Raji (cell line): ENCODE results near the gene MAN1A1.

Source experiments
- POLR2A ChIP-seq: IDR thresholded peaks from 2 replicates; pipeline ENCODE4 v1.6.1; 2011; ENCODE audit warnings: low read depth, low read length, control low read depth; ENCODE audit not compliant: insufficient read depth

The MAN1A1 gene

DNA sequence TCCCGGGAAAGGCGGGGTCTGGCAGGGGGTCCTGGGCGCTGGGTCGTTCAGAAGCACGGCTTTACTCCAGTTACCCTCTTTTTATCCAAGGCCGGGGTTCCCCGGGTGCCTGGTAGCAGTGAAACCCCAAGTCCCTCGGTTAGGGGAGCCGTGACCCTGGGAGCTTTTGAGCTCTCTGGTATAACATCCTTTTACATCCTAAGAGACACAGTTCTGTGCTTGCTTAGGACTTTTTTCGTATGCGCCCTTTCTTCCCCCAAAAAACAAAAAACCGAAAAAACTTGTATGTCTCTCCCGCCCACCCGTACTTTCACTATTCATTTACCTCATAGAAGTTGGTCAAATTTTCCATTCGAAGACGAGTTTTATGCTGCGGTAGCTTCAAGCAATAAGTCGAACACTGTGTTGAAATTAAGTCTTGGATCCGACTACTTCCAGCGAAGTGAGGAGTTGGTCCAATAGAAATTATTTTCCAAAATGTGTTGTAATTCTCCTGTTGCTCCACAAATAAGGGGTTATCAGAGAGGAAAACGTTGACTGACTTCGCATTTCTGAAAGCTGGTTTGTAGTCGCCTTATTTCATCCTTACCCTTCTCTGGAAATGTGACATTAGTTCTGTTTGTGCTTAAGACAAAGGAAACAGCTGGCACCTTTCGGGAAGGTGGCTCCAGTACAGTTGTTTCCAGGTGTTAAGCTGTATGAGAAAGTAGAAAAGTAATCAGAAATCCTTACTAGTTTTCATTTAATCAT, 816 bp upstream of the MAN1A1 start:
- TF ChIP-seq POLR2A: no peak

DNA sequence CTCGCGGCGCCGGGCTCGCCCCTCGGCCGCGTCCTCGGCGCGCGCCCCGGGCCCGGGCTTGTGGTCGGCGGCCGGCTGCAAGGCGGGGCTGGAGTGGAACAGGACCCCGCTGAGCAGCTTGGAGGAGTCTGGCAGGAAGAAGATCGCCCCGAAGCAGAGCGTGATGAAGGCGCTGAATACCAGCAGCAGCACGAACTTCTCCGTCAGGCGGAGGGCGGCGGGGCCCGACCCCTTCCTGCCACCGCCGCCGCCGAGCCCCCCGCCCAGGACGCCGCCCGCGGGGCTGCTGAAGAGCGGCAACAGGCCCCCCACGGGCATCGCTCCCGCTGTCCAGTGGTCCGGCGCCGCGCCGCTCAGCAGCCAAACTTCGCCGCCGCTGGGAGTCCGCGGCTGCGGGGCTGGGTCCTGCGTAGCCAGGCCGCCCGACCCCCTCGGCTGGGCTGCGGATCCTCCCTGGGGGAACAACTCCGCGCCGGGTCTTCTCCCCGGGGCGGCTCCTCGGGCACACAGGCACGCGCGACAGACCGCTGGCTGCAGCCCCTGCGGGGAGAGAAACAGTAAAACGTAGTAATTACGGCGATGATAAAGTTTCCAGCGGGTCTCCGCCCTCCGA, 707 bp downstream of the MAN1A1 start:
- TF ChIP-seq POLR2A: no peak

DNA sequence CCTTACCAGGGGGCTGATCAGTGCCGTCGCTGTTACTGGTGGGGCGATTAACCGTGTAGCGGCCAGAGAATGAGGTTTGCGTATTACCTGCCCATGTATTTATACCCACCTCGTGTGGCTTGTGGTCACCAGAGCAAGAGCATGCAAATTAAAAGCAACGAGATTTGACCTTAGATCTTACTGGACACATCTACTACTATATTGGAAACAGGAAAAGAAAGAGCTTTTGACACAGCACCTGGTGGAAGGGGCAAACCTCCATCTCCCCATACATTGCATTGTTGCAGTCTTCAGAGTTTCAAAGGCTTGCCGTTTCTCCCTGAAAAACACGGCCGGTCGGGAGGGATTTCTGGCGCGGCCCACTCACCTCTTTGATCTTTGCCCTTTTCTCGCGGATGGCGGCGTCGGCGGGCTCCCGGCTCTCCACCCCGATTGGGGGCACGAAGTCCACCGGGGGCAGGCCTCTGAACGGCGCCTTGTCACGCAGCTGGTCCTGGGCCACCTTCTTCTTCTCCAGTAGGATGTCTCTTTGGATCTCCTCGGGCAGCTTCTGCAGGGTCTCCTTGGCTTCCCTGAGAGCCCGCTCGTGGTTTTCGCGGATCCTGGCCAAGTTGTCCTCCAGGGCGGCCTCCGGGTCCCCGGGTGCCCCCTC, 1.3 kb downstream of the MAN1A1 start:
- TF ChIP-seq POLR2A: peak; percentile 38; the same call in 1 of the 2 replicates

DNA sequence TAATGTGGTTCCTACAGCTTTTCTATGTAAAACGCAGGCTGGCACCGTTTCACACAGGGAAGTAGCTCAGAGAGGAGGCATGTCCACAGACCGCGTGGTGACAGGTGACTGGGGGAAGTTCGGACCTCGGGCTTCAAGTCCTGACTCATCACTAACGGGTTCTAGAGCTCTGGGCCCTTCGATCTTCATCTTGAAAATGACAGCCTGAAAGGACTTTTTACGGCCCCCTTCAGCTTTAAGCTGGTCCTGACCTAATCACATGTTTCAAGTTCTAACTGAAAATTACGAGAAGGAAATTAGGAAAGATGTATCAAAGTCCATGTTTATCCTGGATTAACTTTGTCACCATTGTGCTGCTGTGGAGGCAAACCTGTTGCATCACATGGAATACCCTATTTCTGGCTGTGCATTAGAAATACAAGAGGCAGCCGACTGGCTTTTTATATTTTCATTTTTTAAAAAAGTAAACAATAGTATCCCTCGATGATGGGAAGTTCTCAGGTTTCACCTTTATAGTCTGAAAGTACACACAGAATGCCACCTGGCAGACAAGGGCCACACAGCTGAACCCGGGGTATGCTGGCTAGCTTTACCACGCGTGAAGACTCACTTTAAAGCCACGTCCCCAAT, 2.0 kb downstream of the MAN1A1 start:
- no peak for TF ChIP-seq POLR2A

DNA sequence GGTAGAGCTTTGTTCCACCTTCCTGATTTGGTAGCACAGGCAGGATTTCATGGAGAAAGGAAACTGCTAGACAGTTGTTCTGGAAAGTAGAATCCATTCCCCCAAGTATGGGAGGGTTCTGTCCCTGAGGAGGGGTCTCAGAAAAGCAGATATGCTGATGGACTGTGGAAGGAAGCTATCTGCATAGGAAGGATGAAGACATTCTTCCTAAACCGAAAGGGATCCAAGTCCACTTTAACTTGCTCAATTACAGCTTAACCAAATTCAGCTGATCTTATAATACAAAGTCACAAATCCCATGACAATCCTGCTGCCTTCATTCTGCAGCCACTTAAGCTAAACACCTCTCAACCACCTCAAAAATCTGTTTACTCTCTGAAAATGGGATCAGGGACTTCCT, 2.6 kb downstream of the MAN1A1 start:
- TF ChIP-seq POLR2A: no peak

DNA sequence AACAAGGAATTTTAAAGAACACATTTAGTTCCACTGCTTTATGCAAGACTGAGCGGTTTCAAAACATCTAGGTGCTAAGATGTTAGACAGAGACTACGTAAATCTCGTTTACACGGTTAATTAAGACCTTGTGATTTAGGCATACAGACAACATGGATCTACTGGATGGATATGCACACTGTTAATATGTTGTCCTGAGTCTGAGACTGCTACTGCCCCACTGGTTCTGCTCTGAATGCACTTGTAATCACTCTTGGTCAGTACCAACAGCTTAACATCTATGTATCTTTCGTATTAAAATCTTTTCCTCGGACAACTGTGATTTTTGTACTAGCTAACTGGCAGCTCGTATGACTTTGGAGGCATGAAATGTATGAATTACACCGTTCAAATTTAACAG, 3.1 kb downstream of the MAN1A1 start:
- no peak for TF ChIP-seq POLR2A

DNA sequence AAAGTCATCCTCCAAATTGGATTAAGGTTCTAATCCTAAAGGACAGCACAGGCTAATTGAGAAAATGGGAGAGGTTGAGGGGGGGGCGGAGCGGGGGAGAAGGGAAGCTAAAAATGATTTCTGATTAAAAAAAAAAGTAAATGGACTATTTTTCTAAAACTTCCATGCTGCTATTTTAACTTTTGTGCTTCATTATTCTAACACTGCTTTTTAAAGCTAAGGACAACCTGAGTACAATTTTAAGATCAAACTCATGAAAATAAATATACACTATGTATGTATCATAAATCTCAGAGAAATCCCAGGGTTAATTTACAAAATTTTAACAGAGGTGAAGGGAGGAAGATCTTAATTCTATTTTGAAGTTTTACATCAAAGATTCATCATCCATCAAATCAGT, 4.4 kb downstream of the MAN1A1 start:
- no peak for TF ChIP-seq POLR2A

DNA sequence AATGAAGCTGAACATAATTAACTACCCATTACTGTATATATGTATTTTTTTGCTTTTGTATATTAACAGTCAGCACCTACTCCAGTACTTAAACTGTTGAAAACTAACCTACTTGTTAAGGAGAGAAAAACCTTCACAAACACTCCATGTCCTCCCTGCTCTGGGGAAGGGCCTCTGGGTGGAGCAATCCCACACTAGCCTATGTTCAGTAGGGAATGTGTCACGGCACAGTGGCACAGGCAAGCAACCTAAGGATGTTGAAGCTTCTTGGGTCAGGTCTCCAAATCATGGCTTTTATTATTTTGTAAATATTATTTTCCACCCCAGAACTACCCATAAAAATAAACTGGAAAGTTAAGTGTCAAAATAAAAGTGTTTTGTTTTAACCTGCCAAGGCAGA, 5.3 kb downstream of the MAN1A1 start:
- TF ChIP-seq POLR2A: no peak

DNA sequence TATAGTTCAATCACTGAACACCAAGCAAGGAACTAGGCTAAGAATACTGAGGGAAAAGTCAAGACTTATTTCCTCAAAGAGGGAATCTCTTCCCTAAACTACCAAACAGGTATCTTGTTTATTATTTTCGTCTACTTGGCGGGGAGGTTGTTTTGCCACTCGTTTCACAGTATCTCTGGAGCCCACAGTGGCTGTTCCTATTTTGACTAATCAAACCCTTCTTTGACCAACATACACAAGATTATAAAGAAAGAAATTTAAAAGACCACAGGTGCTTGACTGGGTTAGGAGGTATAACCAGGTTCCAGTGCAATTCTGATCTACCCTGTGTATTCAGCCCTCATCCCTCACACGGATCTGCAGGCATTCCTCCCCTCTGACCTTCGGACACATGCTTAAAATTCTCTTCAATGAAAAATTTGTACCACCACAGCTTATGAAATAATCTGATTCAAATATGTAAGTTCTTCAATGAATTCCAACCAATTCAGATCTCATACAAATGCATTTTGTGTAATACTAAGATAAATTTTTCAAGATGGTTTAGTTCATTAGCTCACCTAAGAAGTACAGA, 5.9 kb downstream of the MAN1A1 start:
- TF ChIP-seq POLR2A: no peak

DNA sequence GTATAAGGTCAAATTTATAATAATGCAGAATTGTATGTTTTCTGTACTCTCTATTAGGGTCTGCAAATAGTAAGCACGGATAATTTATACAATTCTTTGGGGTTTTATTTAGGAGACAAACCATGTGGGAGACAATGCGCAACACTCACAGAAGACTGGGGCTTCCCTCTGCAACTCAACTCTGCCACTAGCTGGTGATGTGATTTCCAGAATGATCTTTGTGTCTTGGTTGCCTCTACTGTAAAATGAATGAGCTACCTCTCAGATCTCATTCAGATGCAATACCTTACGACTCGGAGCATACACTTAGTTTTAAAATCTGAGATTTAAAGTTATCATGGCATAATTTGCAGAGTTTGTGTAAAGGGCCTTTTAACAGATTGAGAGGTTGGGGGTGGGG, 6.4 kb downstream of the MAN1A1 start:
- TF ChIP-seq POLR2A: no peak

DNA sequence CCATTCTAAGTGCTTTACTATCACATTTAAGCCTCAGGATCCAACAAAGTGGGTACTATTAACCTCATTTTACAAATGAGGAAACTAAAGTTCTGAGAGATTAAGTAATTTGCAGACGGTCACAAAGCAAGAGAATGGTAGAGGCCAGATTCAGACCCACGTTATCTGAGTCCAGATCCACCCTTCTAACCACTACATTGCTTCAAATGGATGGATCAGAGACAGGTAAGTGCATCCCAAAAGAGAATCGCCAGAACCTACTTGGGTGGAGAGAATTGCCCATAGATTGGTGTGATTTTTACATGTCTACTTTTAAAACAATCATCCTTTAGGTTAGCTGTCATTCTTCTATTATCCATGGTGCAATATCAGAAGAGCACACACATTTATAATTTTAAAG, 7.1 kb downstream of the MAN1A1 start:
- no peak for TF ChIP-seq POLR2A

DNA sequence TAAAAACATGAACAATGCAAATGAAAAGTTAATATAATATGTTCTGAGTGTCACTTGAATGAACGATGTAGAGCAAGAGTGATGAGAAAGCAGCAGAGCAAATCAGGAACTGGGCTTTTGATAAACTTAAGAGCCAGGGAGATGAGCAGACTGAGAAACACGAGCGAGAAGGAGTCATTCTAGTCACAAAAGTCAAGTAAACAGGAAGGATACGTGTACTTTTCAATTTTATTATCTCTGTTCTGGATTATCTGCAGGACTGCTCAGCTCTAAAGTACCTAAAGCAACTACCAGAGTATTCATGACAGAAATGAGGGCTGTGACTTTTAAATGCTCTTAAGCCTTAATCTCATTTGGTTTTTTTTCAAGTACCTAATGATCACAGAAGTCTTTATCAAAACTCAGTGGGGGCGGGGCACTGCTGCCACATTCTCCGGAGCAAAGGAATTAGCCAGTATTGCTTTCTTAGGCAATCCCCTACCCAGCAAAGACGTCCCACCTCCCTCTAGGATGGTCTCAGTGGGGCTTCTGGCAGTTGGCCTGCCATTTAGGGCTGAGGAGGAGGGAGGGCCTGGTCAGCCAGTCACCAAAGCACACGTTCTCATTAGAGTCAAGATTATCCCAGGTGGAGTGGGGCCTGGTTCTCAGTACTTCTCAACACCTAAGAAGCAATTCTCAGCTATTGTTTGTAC, 8.6 kb downstream of the MAN1A1 start:
- TF ChIP-seq POLR2A: no peak

DNA sequence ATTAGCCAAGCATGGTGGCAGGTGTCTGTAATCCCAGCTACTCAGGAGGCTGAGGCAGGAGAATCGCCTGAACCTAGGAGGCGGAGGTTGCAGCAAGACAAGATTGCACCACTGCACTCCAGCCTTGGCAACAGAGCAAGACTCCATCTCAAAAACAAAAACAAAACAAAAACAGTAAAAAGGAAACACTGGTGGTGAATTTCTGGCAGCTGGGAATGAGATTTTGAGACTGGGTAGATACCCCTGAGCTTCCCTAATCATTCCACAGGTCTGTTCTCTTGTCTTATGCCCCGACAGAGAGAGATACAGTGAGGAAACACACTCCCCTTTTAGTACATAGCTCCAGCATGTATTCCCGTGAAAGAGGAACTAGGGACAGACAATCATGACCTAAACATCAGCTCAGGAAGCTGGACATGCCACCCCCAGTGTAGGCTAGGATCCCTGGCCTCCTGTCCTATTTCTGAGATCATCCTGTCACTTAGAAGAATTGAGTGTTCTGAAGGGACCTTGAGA, 9.6 kb downstream of the MAN1A1 start:
- TF ChIP-seq POLR2A: no peak

DNA sequence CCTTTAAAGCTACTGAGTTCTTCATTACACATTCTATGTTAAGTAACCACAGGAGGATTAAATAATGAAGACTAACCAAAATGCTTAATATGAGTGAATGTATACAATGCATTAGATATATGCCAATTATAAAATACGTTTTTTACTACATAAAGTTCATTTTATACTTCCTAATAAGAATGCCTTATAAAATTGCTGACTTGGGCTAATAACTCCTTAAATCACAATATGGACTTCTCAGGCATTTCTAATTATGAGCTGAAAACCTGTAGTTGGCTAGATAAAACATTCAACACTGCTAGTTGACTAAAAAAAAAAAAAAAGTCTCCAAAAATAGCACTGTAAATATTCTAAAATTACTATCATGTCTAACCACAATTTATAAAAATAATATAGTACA, 11.8 kb downstream of the MAN1A1 start:
- no peak for TF ChIP-seq POLR2A

DNA sequence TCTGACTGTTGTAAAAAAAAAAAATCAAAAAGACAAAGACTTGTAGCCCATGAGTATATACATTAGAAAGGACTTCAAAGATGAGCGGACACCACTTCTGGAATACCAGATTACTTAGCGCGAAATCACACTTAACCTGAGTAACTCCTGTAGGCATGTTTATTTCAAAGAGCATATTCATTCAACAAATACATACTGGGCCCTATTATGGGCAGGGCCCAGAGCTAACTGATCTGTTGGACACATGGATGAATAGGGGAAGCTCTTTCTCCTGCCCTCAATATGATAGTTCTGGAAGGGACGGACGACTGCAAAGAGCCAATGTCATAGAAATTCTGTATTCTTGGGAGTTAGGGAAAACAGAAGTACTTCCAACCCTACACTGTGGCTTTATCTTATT, 12.3 kb downstream of the MAN1A1 start:
- TF ChIP-seq POLR2A: no peak
